Measurements from ENCODE around the gene LMNTD1.
A peak's percentile ranks its signal among the peaks of the same experiment; 100 is the strongest.
"Not testable (repeated sequence)": the region's sequence is repeated elsewhere in the genome, so short reads cannot be mapped to it uniquely, and the experiment has no call there.

LMNTD1 gene

DNA sequence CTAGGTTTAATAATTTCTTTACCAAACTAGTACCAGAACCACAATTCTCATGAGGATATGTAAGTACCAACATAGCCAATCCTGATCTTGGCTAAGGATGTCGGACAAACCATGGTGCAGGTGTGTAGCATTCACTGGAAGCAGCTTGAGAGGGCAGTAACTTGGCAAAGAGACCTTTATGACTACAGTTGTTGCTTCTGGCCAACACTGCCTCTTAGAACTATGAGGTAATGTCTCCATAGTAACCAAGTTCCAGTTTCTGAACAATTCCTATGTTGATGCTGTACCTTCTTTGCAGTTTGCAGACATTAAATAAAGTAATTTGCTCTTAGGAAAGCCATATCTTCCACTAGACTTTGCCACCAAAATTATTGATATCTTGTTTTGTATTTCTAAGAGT lies at the start of gene LMNTD1:
Gene LMNTD1 (minus strand): TSS at position 186 of the 400 bp plus-strand sequence. CDS start 324 bp downstream, outside the sequence.
- no peak for DNase-seq (ENCODE audit: low read depth in 1 of 2, low spot score in 1 of 2)
- no peak for TF ChIP-seq JUND (IDR thresholded peaks at IDR 0.05; ENCODE audit: low read depth)
- in situ Hi-C loops (cut with HindIII; ENCODE audit: low pct_unique_long_range_greater_than_20kb, low sequenced_read_pairs) = no loop called here

DNA sequence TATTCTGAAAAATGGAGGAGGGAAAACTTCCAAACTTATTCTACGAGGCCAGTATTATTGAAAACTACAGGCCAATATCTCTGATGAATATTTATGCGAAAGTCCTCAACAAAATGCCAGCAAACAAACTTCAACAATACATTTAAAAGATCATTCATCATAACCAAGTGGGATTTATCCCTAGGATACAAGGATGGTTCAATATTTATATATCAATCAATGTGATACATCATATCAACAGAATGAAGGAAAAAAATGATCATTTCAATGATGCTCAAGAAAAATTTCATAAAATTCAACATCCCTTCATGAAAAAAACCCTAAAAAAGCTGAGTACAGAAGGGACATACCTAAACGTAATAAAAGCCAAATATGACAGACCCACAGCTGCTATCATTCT lies 45.9 kb upstream of the LMNTD1 start:
- no peak for DNase-seq (ENCODE audit: low read depth in 1 of 2, low spot score in 1 of 2)
- TF ChIP-seq JUND (IDR thresholded peaks at IDR 0.05; ENCODE audit: low read depth) = no peak
- in situ Hi-C loops (cut with HindIII; ENCODE audit: low pct_unique_long_range_greater_than_20kb, low sequenced_read_pairs) = no loop called here

DNA sequence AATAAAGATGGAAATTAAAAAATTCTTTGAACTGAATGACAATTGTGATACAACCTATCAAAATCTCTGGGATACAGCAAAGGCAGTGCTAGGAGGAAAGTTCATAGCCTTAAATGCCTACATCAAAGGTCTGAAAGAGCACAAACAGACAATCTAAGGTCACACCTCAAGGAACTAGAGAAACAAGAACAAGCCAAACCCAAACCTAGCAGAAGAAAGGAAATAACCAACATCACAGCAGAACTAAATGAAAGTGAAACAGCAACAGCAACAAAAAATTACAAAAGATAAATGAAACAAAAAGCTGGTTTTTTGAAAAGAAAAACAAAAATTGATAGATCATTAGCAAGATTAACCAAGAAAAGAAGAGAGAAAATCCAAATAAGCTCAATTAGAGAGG lies 42.4 kb upstream of the LMNTD1 start:
- in situ Hi-C loops (cut with HindIII; ENCODE audit: low pct_unique_long_range_greater_than_20kb, low sequenced_read_pairs); DNase-seq (ENCODE audit: low read depth in 1 of 2, low spot score in 1 of 2): not testable (repeated sequence)

DNA sequence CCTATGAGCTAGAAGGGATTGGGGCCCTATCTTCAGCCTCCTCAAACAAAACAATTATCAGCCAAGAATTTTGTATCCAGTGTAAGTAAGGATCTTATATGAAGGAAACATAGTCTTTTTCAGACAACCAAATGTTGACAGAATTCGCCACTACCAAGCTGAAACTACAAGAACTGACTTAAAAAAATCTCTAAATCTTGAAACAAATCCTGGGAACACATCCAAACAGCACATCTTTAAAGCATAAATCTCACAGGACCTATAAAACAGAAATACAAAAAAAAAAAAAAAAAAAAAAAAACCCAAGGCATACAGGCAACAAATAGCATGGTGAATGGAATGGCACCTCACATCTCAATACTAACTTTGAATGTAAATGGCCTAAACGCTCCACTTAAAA lies 41.3 kb upstream of the LMNTD1 start:
- no peak for TF ChIP-seq JUND (IDR thresholded peaks at IDR 0.05; ENCODE audit: low read depth)
- no peak for DNase-seq (ENCODE audit: low read depth in 1 of 2, low spot score in 1 of 2)
- in situ Hi-C loops (cut with HindIII; ENCODE audit: low pct_unique_long_range_greater_than_20kb, low sequenced_read_pairs) = no loop called here

- in situ Hi-C loops (cut with HindIII; ENCODE audit: low pct_unique_long_range_greater_than_20kb, low sequenced_read_pairs) = no loop called here
- DNase-seq (ENCODE audit: low read depth in 1 of 2, low spot score in 1 of 2) = no peak
- TF ChIP-seq JUND (IDR thresholded peaks at IDR 0.05; ENCODE audit: low read depth) = no peak
These were observed 39.8 kb upstream of the LMNTD1 start for GRCh38 chr12:25592725-25593495.

GRCh38 chr12:25591144-25591543 lies 38.1 kb upstream of the LMNTD1 start:
- no peak for TF ChIP-seq JUND (IDR thresholded peaks at IDR 0.05; ENCODE audit: low read depth)
- in situ Hi-C loops (cut with HindIII; ENCODE audit: low pct_unique_long_range_greater_than_20kb, low sequenced_read_pairs) = no loop called here
- DNase-seq (ENCODE audit: low read depth in 1 of 2, low spot score in 1 of 2) = peak in 1 of 2 experiments; percentile 16

DNA sequence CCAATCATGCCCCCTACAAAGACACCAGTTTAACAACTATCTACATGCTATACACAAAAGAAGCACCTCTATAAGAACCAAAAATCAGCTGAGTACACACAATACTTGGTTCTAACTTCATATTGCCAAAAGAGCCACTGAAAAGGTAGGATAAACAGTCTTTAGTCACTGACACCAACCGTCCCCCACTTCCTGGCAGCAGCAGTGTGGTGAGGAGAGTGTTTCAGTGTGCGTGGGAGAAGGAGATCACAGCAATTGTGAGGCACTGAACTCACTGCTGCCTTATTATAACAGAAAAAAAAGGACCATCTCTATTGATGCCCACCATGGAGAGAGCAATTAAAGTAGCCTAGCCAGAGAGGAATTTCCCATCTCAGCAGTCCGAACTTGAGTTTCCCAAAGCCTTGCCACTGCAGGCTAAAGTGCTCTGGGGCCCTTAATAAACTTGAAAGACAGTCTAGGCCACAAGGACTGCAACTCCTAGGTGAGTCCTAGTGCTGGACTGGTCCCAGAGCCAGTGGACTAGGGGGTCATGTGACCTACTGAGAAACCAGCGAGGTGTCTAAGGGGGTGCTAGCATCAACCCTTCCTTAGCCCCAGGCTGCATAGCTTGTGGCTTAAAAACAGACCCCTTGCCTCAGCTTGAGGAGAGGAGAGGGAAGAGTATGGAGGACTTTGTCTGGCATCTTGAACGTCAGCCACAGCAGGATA lies 37.1 kb upstream of the LMNTD1 start:
- no peak for TF ChIP-seq JUND (IDR thresholded peaks at IDR 0.05; ENCODE audit: low read depth)
- DNase-seq (ENCODE audit: low read depth in 1 of 2, low spot score in 1 of 2) = no peak
- in situ Hi-C loops (cut with HindIII; ENCODE audit: low pct_unique_long_range_greater_than_20kb, low sequenced_read_pairs) = no loop called here

DNA sequence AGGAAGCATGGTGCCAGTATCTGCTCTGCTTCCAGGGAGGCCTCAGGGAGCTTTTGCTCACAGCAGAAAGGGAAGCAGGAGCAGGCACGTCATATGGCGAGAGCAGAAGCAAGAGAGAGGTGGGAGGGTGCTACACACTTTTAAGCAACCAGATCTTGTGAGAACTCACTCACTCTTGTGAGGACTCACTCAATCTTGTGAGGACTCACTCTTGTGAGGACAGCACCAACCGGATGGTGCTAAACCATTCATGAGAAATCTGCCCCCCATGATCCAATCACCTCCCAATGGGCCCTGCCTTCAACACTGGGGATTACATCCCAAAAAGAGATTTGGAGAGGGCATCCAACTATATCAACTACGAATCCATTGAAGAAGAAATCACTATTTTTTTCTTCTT lies 34.3 kb upstream of the LMNTD1 start:
- in situ Hi-C loops (cut with HindIII; ENCODE audit: low pct_unique_long_range_greater_than_20kb, low sequenced_read_pairs) = no loop called here
- TF ChIP-seq JUND (IDR thresholded peaks at IDR 0.05; ENCODE audit: low read depth) = no peak
- DNase-seq (ENCODE audit: low read depth in 1 of 2, low spot score in 1 of 2) = no peak

DNA sequence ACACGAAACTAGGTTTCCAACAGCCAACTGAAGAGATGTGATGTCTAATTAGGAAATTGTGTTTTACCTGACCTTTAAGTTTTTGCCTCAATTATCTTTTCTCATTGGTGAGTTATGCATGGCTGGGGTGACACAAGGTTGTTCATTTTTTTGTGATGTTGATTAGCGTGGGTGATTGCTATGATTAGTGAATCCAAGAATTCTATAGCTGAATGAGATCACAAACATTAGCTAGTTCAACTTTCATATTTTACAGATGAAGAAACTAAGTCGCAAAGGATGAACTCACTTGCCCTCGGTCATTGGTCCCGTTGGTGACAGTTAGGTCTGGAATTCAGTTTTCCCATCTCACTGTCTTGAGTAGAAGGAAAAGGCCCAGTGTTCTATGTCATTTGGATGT lies 32.6 kb upstream of the LMNTD1 start:
- DNase-seq (ENCODE audit: low read depth in 1 of 2, low spot score in 1 of 2) = no peak
- in situ Hi-C loops (cut with HindIII; ENCODE audit: low pct_unique_long_range_greater_than_20kb, low sequenced_read_pairs) = no loop called here
- no peak for TF ChIP-seq JUND (IDR thresholded peaks at IDR 0.05; ENCODE audit: low read depth)

GRCh38 chr12:25585021-25585523 lies 32.0 kb upstream of the LMNTD1 start:
- in situ Hi-C loops (cut with HindIII; ENCODE audit: low pct_unique_long_range_greater_than_20kb, low sequenced_read_pairs) = no loop called here
- no peak for DNase-seq (ENCODE audit: low read depth in 1 of 2, low spot score in 1 of 2)
- TF ChIP-seq JUND (IDR thresholded peaks at IDR 0.05; ENCODE audit: low read depth) = no peak

- no peak for DNase-seq (ENCODE audit: low read depth in 1 of 2, low spot score in 1 of 2)
- no peak for TF ChIP-seq JUND (IDR thresholded peaks at IDR 0.05; ENCODE audit: low read depth)
- in situ Hi-C loops (cut with HindIII; ENCODE audit: low pct_unique_long_range_greater_than_20kb, low sequenced_read_pairs) = no loop called here
These were observed 31.5 kb upstream of the LMNTD1 start for GRCh38 chr12:25584596-25584995.

DNA sequence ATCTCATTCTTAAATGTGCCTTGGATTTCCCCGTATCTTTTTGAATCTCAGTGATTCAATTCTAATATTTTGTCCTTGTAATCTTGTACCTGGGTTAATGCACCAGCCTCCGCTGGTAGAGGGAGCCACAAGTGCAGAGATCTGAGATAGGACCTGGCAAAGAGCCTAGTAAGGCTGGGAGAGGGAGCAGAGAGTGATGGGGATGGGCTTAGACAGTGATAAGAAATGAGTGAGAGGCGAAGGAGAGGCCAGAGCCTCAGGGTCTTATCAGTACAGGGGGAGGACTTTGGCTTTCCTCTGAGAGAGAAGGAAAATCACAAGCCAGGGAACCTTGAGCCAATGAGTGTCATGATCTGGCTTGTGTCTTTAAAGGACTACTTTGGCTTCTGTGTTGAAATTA lies 30.5 kb upstream of the LMNTD1 start:
- TF ChIP-seq JUND (IDR thresholded peaks at IDR 0.05; ENCODE audit: low read depth) = no peak
- no peak for DNase-seq (ENCODE audit: low read depth in 1 of 2, low spot score in 1 of 2)
- in situ Hi-C loops (cut with HindIII; ENCODE audit: low pct_unique_long_range_greater_than_20kb, low sequenced_read_pairs) = no loop called here

DNA sequence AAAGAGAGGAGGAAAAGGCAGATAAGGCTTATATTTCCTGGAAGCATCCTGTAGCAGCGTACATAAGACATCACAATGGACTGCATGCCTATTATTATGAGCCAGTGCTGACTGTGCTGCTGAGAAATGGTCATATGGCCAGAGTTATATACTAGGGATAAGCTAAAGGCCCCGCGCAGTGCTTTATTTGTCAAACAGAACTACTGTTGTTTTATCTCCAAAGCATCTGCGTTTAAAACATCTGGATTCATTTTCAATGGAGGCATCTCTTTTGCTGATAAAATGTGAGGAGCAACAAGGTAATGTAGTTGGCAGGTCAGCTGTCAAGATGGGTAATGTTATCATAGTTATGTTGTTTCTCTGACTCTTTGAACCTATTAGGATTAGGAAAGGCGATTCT lies 28.0 kb upstream of the LMNTD1 start:
- no peak for DNase-seq (ENCODE audit: low read depth in 1 of 2, low spot score in 1 of 2)
- in situ Hi-C loops (cut with HindIII; ENCODE audit: low pct_unique_long_range_greater_than_20kb, low sequenced_read_pairs) = no loop called here
- no peak for TF ChIP-seq JUND (IDR thresholded peaks at IDR 0.05; ENCODE audit: low read depth)
